Stimulated activated naive CD8-positive, alpha-beta T cell treated with anti-CD3 and anti-CD28 coated beads, Interleukin-15, amount 100 ng/mL, for 72 hours (primary cell): ENCODE data around the gene CYSTM1.
"Not testable (repeated sequence)": the region's sequence is repeated elsewhere in the genome, so short reads cannot be mapped to it uniquely, and the experiment has no call there.

Source experiments
- ATAC-seq: fragments of 150-1000 bp; cut with Tn5 transposase; 2 replicates; pipeline ENCODE4 v1.10.0; 2021; ENCODE audit warnings: mild to moderate bottlenecking, moderate library complexity
- DNase-seq, 2 donors: peaks; one replicate each; pipeline ENCODE4 v3.0.0; 2021 to 2022
- H3K27ac Mint-ChIP-seq, 2 donors: one replicate each; pipeline ENCODE4 v1.8.0; 2022; ENCODE audit warnings: mild to moderate bottlenecking in 2 of 2, mixed read lengths in 2 of 2, moderate library complexity in 2 of 2
- H3K27me3 Mint-ChIP-seq: one replicate; pipeline ENCODE4 v1.8.0; 2022; ENCODE audit warnings: mixed read lengths
- H3K4me1 Mint-ChIP-seq: one replicate; pipeline ENCODE4 v1.8.0; 2022; ENCODE audit warnings: mild to moderate bottlenecking, mixed read lengths
- H3K4me3 Mint-ChIP-seq, 2 donors: one replicate each; pipeline ENCODE4 v1.8.0; 2022; ENCODE audit warnings: mild to moderate bottlenecking in 2 of 2, mixed read lengths in 2 of 2, moderate library complexity in 1 of 2
- H3K9me3 Mint-ChIP-seq, 2 donors: one replicate each; pipeline ENCODE4 v1.8.0; 2022; ENCODE audit warnings: mixed read lengths in 2 of 2

The CYSTM1 gene

DNA sequence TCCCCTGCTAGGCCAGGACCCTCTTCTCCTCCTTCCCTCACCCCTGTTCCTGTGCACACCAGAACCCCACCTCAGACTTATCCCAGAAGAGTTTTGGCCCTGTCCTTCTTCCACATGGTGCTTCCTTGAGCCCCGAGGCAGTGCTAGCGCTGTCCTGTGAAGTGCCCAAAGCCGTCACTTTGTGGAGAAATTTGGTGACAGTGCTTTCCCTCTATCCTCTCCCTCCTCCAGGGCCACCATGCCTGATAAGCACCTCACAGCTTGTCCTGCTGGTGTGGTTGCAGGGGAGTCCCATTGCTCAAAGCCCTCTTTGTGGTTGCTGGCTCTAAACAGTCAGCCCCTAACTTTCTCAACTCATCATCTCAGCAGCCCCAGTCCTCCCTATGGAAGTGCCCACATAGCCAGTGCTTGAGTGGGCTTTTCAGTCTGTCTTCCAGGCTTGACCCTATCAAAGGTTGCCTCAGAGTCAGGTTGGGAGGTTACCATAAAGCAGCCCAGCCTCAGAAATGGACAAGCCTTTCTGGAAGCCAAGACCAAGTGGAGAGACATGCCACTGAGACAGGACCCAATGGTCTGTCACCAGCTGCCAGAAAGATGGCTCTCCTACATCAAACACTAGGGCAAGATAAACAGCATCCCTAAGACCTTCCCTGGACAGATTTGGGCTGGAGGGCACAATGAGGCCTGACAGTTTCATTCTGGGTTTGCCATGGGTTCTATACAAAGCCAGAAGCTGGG lies 31.3 kb upstream of the CYSTM1 start:
- no peak overlapping the region for H3K27ac Mint-ChIP-seq
- H3K9me3 Mint-ChIP-seq = no peaks in the 10 kb centered on the region
- DNase-seq = no peak
- peaks cover 37% of the 10 kb centered on the region for H3K27me3 Mint-ChIP-seq
- peak; percentile 2 for ATAC-seq
- H3K4me3 Mint-ChIP-seq = no peak overlapping the region
- peaks cover 40% of the 10 kb centered on the region for H3K4me1 Mint-ChIP-seq

DNA sequence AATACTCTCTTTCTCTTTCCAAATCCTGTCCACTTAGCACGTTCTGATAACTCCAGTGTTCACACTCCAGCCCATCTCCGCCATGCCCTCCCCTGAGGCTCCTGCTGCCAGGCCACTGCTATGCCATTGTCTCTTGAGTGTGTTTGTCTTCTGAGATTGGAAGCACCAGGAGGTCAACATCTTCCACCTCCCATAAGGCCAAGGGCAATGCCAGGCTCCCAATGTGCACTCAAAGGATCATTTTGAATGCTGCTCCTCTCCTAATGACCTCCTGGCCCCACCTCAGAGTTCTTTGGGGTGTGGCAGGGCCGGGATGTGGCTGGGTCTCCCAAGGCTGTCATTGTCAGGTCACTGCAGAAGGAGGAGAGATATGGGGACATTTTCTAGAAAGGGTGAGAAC lies 29.7 kb upstream of the CYSTM1 start:
- Mint-ChIP-seq H3K27ac (no peak overlapping the region), H3K27me3 (peaks cover 37% of the 10 kb centered on the region), H3K9me3 (no peaks in the 10 kb centered on the region), H3K4me3 (peak overlapping the region; percentile 65 to 78), H3K4me1 (peaks cover 37% of the 10 kb centered on the region)
- DNase-seq (no peak), ATAC-seq (no peak)

DNA sequence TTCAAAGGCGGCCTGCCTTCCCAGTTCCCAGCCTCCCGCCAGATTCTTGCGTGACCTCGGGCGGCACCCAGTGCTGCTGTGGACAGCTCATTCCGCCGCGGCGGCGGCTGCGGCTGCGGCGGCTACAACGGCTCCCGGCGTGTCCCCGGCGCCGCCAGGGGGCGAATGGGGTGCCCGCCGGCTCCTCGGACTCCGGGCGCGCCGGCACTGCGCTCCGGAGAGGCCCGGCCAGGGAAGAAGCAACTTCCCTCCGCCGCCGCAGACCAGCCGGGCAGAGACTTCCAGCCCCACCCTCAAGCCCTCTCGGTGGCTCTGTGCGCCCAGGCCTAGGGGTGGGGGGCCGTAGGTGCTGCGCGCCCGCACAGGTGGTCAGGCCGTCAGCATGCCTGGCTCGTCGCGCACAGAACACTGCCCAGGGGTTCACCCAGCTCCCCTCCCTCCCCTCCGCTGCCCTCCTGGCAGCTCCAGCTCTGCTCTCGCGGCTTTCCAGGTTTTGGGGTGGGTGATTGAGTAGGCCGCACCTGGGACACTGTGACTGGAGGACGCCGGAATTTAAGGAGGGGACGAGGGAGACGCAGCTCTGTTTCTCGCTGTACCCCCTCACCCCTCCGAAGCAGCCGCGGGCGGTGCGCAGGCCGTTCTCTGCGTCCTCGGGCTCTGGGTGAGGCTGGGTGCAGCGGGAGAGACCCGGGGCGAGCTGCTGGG lies 29.0 kb upstream of the CYSTM1 start:
- Mint-ChIP-seq H3K4me3 (peak overlapping the region; percentile 66 to 78), H3K27me3 (peaks cover 37% of the 10 kb centered on the region)

DNA sequence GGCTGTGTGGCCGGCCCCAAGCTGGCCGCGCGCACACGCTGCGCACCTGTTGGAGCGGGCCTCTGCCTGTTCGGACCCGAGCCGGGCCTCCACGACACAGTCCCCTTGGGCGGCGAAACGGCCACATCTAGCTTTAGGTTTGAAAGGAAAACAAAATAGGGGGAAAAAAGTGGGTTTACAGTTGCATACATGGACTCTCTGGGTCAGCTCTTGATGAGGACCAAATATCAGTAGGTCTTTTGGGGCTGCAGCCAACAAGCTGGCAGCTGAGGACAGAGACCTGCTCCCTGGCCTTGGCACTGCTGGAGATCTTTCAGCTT lies 28.5 kb upstream of the CYSTM1 start:
- DNase-seq = no peak
- Mint-ChIP-seq H3K27ac (no peak overlapping the region), H3K9me3 (no peaks in the 10 kb centered on the region), H3K27me3 (peaks cover 37% of the 10 kb centered on the region), H3K4me1 (peaks cover 33% of the 10 kb centered on the region), H3K4me3 (peak overlapping the region; percentile 57 to 78)
- no peak for ATAC-seq

More for the DNA sequence above, 29.0 kb upstream of the CYSTM1 start:
- no peaks in the 10 kb centered on the region for H3K9me3 Mint-ChIP-seq
- H3K4me1 Mint-ChIP-seq = peaks cover 33% of the 10 kb centered on the region
- DNase-seq = peak; percentile 59 to 69
- no peak overlapping the region for H3K27ac Mint-ChIP-seq
- ATAC-seq = peak; percentile 81

DNA sequence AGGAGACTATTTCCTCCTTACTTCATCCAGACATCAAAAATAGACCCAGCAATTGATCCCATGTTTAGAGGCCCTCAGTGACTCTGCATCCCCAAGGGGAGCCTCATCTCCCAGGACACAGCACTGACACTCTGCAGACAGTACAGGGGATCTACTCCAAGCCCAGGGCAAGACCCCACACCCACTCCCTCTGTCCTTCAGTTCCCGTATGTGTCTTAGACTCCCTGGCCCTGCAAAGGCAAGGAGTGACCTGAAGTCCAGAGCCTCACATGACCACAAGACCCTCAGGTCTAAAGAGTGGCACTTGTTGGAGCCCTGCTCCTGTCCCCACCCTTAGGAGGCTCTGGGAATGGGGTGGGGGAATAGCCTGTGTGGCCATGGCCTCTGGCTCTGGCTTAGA lies 27.5 kb upstream of the CYSTM1 start:
- no peak overlapping the region for H3K27ac Mint-ChIP-seq
- ATAC-seq (no peak), DNase-seq (no peak)
- peaks cover 33% of the 10 kb centered on the region for H3K4me1 Mint-ChIP-seq
- no peak overlapping the region for H3K4me3 Mint-ChIP-seq
- peaks cover 37% of the 10 kb centered on the region for H3K27me3 Mint-ChIP-seq
- no peaks in the 10 kb centered on the region for H3K9me3 Mint-ChIP-seq

DNA sequence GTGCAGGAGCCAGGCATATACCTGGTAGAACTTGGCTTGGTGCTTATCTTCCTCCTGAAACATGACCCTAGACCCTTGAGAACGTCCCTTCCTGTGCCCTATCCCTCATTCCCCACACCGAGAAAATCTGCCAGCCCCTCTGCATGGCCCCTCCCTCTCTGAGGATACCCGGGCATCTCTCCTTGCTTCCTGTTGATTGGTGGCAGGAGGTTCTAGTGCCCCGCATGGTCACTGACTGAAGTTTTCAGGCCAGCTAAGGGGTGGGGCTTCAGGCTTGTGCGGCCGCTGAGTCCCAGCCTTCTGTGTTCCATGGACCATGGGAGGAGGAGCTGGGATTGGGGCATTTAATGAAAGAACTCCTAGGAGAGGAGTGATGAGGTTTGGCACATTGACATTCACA lies 26.5 kb upstream of the CYSTM1 start:
- Mint-ChIP-seq H3K4me3 (no peak overlapping the region), H3K4me1 (peaks cover 33% of the 10 kb centered on the region), H3K27ac (no peak overlapping the region), H3K27me3 (peaks cover 37% of the 10 kb centered on the region), H3K9me3 (no peaks in the 10 kb centered on the region)
- DNase-seq = no peak
- ATAC-seq = no peak

DNA sequence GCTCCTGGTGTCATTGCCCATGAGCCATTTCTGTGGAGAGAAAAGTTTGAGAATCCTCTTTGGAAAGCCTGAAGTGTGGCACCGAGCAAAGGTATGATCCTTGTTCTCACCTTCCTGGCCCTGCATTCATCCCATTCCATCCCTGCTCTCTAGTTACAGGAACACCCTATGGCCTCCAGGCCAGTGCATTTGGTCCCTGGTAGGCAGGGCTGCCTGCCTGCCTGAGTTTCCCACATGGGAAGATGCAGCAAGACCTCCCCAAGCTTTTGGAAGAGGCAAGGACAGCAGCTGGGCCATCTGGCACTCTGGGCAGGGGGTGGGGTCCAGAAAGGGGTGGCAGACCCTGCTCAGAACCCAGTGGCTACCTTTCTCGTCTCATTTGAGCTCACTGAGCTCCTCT lies 24.8 kb upstream of the CYSTM1 start:
- H3K9me3 Mint-ChIP-seq = no peaks in the 10 kb centered on the region
- H3K4me1 Mint-ChIP-seq = peaks cover 18% of the 10 kb centered on the region
- no peak overlapping the region for H3K27ac Mint-ChIP-seq
- no peak overlapping the region for H3K4me3 Mint-ChIP-seq
- H3K27me3 Mint-ChIP-seq = peaks cover 30% of the 10 kb centered on the region
- DNase-seq (no peak), ATAC-seq (no peak)

DNA sequence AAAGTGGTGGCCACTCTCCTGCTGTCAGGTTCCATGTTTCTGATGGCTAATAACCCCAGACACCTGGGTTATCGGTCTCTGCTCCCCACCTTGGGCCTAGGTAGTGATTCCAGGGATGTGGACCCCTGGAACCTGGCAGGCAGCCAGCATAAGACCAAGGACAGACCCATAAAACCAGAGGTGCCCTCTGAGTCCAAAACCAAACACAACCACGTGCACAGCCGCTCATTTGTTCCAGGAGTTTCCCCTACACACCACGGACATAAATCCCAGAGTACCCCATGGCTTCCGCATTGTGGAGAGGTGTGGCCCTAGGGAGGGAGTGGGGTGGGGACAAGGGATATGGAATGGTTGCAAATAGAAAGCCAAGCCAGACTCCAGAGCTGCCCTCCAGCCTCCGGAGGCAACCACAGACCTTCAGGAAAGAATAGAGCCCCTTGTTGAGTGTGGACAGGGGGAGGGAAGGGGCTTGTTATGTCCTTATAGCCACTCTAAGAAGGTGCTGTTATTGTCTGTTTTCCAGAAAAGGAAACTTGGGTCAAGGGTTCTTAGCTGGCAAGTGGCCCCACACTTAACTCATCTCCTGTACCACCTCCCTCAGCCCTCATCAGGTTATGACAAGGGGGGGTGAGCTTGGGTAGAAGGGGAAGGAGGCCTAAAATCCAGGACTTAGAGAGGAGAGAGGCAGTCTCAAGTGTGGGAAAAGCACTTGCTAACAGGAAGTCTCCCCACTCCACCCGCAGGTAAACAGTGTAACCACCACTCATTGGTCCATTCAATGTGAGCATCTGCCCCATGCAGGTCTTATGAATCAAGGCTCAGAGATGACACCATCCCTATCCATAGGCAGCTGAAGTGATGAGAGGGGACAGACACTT lies 23.6 kb upstream of the CYSTM1 start:
- peaks cover 18% of the 10 kb centered on the region for H3K27me3 Mint-ChIP-seq
- peaks cover 8% of the 10 kb centered on the region for H3K4me1 Mint-ChIP-seq
- no peak for DNase-seq
- H3K27ac Mint-ChIP-seq = peak overlapping the region in 1 of 2 donors; percentile 4
- H3K9me3 Mint-ChIP-seq = no peaks in the 10 kb centered on the region
- H3K4me3 Mint-ChIP-seq = no peak overlapping the region
- no peak for ATAC-seq

DNA sequence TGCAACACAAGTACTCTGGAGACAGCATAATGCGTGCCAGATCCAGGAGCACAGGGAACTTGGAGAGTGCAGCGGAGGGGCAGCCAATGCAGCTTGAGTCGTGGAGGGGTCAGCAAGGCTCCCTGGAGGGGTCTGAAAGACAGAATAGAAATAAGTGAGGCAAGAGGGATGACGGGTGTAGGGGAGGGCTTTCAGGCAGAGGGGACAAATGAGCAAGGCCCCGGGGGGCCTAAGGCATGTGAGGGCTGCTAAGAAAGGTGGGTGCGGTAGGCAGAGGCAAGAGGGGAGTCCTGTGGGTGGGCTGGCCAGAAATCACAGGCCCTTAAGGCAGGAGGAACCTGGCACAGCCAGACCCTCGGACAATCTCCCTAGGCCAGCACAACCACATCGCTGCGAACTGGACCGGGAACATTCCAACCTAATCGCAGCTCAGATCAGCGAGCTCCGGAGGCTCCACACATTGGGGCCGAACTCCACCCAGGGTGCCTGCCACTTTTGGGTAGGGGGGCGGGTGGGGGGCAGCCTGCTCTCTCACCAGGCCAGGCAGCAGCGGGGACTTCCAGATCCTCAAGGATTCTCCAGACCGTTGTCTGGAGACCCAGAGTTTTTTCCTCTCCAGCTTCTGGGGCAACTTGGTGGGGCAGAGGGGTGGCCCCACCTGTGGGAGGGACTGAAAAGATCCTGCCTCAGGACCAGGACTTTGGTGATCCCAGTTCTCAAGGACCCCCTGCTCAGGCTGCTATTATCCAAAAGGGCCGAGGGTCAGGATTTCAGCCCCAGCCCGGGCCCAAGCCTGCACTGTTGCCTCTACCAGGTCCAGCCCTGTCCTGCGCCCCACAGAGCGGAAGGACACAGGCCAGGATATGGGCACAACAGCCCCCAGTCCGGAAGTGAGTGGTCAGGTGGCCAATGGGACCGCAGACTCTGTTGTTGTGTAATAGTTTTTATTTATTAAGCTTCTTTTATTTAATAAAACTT lies 22.7 kb upstream of the CYSTM1 start:
- H3K9me3 Mint-ChIP-seq = no peaks in the 10 kb centered on the region
- no peak for DNase-seq
- H3K4me1 Mint-ChIP-seq = peaks cover 6% of the 10 kb centered on the region
- peaks cover 9% of the 10 kb centered on the region for H3K27me3 Mint-ChIP-seq
- peak overlapping the region in 1 of 2 donors; percentile 4 for H3K27ac Mint-ChIP-seq
- no peak overlapping the region for H3K4me3 Mint-ChIP-seq
- no peak for ATAC-seq

DNA sequence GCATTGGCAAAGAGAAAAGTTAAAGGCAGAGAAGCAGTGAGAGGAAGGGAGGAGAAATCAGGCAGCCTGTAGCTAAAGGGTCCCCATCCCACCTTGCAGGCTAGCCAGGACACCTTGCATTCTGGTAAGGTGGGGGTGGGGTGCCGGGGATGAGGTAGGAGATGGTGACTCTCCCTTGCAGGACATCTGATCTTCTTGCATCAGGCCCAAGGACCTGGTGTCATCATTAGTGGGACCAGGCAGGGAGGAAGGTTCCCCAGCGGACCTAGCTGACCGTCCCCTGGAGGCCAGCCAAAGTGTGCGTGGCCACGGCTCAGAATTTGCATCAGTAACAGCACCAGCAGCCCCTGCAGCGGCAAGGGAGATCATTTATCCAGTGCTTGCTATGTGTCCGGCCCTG lies 21.7 kb upstream of the CYSTM1 start:
- no peaks in the 10 kb centered on the region for H3K9me3 Mint-ChIP-seq
- no peak for DNase-seq
- no peak overlapping the region for H3K4me3 Mint-ChIP-seq
- peaks cover 7% of the 10 kb centered on the region for H3K4me1 Mint-ChIP-seq
- no peaks in the 10 kb centered on the region for H3K27me3 Mint-ChIP-seq
- H3K27ac Mint-ChIP-seq = peak overlapping the region in 1 of 2 donors; percentile 46
- no peak for ATAC-seq

DNA sequence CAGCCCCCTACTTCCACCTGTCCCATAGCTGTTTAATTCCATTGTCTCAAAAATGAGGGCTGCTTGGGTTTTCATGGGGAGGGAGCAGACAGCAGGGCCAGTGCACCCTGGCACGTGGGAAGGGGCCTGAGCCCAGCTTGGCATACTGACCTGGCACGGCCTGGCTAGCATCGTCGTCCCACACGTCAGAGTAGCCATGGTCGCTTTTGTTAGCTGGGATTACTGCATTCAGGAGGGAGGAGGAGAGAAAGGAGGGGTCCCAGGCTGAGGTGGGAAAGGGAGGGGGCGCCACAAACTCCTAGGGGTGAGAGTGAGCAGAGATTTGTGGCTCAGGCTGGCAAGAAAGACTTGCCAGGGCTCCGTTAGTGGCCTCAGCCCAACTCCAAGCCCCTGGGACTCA lies 21.1 kb upstream of the CYSTM1 start:
- no peaks in the 10 kb centered on the region for H3K27me3 Mint-ChIP-seq
- DNase-seq (no peak), ATAC-seq (no peak)
- peaks cover 7% of the 10 kb centered on the region for H3K4me1 Mint-ChIP-seq
- H3K9me3 Mint-ChIP-seq = no peaks in the 10 kb centered on the region
- H3K4me3 Mint-ChIP-seq = no peak overlapping the region
- H3K27ac Mint-ChIP-seq = no peak overlapping the region

DNA sequence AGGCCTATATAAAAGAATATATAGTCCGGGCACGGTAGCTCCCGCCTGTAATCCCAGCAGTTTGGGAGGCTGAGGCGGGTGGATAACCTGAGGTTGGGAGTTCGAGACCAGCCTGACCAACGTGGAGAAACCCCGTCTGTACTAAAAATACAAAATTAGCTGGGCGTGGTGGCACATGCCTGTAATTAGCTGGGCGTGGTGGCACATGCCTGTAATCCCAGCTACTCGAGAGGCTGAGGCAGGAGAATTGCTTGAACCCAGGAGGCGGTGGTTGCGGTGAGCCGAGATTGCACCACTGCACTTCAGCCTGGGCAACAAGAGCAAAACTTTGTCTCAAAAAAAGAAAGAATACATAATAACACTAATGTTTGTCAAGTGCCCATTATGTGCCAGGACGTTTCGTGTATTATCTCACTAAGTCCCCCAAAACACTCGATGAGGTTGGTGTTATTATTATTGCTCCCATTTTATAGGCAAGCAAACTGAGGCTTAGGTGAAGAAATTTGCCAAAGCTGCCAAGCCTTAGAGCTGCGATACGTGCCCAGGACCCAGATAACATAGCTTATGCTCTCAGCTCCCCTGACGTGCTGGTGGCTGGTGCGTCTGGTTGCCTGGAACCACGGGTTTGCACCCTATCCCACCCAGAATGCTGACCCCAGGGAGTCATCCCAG lies 20.1 kb upstream of the CYSTM1 start:
- not testable (repeated sequence) for H3K4me3 Mint-ChIP-seq, ATAC-seq, H3K4me1 Mint-ChIP-seq, DNase-seq, H3K27me3 Mint-ChIP-seq, H3K27ac Mint-ChIP-seq, H3K9me3 Mint-ChIP-seq

DNA sequence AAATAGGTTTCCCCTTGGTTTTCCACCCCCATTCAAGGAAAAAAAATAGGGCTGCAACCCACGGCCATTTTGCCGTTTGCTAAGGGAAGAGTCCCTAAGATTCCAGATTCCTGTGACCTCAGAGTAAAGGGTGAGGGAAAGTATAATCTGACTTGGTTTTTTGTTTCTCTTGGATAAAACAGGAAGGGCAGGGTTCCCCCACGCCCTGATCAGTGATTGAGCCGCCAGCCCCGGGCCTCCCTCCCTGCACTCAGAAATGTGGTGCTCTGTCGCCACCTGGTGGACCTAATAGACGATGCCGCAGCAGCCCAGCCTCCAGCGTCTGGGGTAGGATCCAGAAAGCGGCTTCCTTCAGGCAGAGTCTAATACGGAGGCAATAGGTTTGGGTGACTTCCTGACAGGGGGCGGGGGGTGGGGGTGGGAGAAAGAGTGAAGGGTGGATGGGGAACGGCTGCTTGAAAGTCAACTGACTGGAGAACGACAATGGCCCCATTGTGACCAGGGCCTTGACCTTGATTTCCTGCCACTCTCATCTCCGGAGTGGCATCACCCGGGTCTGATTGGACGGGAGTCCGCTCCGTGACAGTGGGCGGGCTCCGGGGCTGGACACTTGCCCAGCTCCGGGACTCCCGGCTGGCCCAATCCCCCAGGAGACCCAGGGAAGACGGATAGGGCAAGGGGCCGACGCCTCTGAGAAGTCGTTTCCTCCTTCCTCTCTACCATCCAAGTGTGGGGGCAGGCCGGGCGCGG lies 17.8 kb upstream of the CYSTM1 start:
- ATAC-seq (peak; percentile 98), DNase-seq (peak; percentile 86 to 88)
- peaks cover 7% of the 10 kb centered on the region for H3K4me1 Mint-ChIP-seq
- H3K27me3 Mint-ChIP-seq = no peaks in the 10 kb centered on the region
- no peaks in the 10 kb centered on the region for H3K9me3 Mint-ChIP-seq
- peak overlapping the region; percentile 75 to 87 for H3K27ac Mint-ChIP-seq
- peak overlapping the region; percentile 71 to 76 for H3K4me3 Mint-ChIP-seq
